ENCODE data around the gene RFC1.
A peak's percentile ranks its signal among the peaks of the same experiment; 100 is the strongest.

Gene RFC1

GRCh38 chr4:39353478-39354253, 12.5 kb downstream of the RFC1 start:
- no peak for DNase-seq

GRCh38 chr4:39353149-39353477, 13.0 kb downstream of the RFC1 start:
- peak; percentile 29 to 42 for DNase-seq

- DNase-seq: no peak
Measured at GRCh38 chr4:39349326-39349725, 16.8 kb downstream of the RFC1 start.

- DNase-seq: no peak
Measured at GRCh38 chr4:39348371-39349315, 17.5 kb downstream of the RFC1 start.

GRCh38 chr4:39346856-39347519, 19.2 kb downstream of the RFC1 start:
- no peak for DNase-seq

- no peak for DNase-seq
Measured at GRCh38 chr4:39342731-39343130, 23.4 kb downstream of the RFC1 start.

GRCh38 chr4:39341075-39341725, 25.0 kb downstream of the RFC1 start:
- DNase-seq: no peak

- no peak for DNase-seq
Measured at GRCh38 chr4:39339968-39340367, 26.2 kb downstream of the RFC1 start.

- DNase-seq: no peak
Measured at GRCh38 chr4:39337841-39338240, 28.3 kb downstream of the RFC1 start.

- no peak for DNase-seq
Measured at GRCh38 chr4:39335566-39335965, 30.6 kb downstream of the RFC1 start.

- DNase-seq: no peak
Measured at GRCh38 chr4:39331191-39331590, 35.0 kb downstream of the RFC1 start.

GRCh38 chr4:39330353-39330752, 35.8 kb downstream of the RFC1 start:
- no peak for DNase-seq

GRCh38 chr4:39326468-39326977, 39.6 kb downstream of the RFC1 start:
- DNase-seq: no peak

GRCh38 chr4:39324897-39325613, 41.1 kb downstream of the RFC1 start:
- DNase-seq: no peak

- no peak for DNase-seq
Measured at GRCh38 chr4:39324446-39324845, 41.7 kb downstream of the RFC1 start.

GRCh38 chr4:39323821-39324220, 42.3 kb downstream of the RFC1 start:
- no peak for DNase-seq

GRCh38 chr4:39320381-39321115, 45.6 kb downstream of the RFC1 start:
- no peak for DNase-seq

- no peak for DNase-seq
Measured at GRCh38 chr4:39319676-39320075, 46.5 kb downstream of the RFC1 start.

- DNase-seq: no peak
Measured at GRCh38 chr4:39312816-39313215, 53.3 kb downstream of the RFC1 start.

- DNase-seq: no peak
Measured at GRCh38 chr4:39308611-39309010, 57.6 kb downstream of the RFC1 start.

GRCh38 chr4:39305912-39306677, 60.1 kb downstream of the RFC1 start:
- DNase-seq: no peak
